Stimulated activated naive CD8-positive, alpha-beta T cell treated with anti-CD3 and anti-CD28 coated beads, Interleukin-15, amount 100 ng/mL, for 72 hours (primary cell): ENCODE data around the gene ZFYVE9.
"Not testable (repeated sequence)": the region's sequence is repeated elsewhere in the genome, so short reads cannot be mapped to it uniquely, and the experiment has no call there.

Source experiments
- ATAC-seq: fragments of 150-1000 bp; cut with Tn5 transposase; 2 replicates; pipeline ENCODE4 v1.10.0; 2021; ENCODE audit warnings: mild to moderate bottlenecking, moderate library complexity
- DNase-seq, 2 donors: peaks; one replicate each; pipeline ENCODE4 v3.0.0; 2021 to 2022
- H3K27ac Mint-ChIP-seq, 2 donors: one replicate each; pipeline ENCODE4 v1.8.0; 2022; ENCODE audit warnings: mild to moderate bottlenecking in 2 of 2, mixed read lengths in 2 of 2, moderate library complexity in 2 of 2
- H3K27me3 Mint-ChIP-seq: one replicate; pipeline ENCODE4 v1.8.0; 2022; ENCODE audit warnings: mixed read lengths
- H3K4me1 Mint-ChIP-seq: one replicate; pipeline ENCODE4 v1.8.0; 2022; ENCODE audit warnings: mild to moderate bottlenecking, mixed read lengths
- H3K4me3 Mint-ChIP-seq, 2 donors: one replicate each; pipeline ENCODE4 v1.8.0; 2022; ENCODE audit warnings: mild to moderate bottlenecking in 2 of 2, mixed read lengths in 2 of 2, moderate library complexity in 1 of 2
- H3K9me3 Mint-ChIP-seq, 2 donors: one replicate each; pipeline ENCODE4 v1.8.0; 2022; ENCODE audit warnings: mixed read lengths in 2 of 2

ZFYVE9 gene

DNA sequence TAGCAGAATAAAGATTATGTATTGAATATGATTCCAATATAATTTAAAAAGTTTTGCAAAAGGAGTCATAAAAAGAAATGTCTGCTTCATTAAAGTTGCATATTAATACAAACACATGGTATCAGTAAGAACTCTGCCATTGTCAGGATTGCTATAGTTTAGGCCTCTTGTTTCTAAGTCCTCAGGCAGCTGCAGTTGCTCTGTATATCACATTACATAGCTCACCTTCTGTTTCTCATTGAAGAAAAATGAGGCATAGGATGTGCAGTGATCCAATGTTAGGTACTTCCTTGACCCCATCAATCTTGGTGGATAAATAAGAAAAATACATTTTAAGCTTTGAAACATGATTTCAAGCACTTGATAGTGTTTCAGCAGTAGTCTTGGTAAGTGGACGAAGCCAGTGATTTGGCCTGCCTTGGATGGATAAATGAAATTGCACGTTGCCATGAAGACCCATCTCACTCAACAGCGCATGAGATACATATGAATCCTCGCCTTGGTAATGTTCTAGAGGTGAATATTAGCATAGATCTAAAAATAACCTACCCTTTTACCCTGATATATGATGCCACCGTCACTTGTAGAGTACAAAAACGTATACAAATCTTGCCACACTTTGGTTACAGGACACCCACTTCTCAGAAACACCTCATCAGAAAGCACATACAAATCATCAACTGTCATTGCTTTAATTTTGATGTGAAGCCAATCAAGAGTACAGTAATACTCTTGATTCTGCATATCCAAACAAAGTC lies 25.3 kb downstream of the ZFYVE9 start:
- Mint-ChIP-seq H3K9me3 (peaks cover 6 to 7% of the 10 kb centered on the region in 2 donors), H3K4me1 (peaks cover 5% of the 10 kb centered on the region), H3K27me3 (no peaks in the 10 kb centered on the region), H3K4me3 (no peak overlapping the region), H3K27ac (no peak overlapping the region)
- ATAC-seq, result no peak
- DNase-seq, result no peak

DNA sequence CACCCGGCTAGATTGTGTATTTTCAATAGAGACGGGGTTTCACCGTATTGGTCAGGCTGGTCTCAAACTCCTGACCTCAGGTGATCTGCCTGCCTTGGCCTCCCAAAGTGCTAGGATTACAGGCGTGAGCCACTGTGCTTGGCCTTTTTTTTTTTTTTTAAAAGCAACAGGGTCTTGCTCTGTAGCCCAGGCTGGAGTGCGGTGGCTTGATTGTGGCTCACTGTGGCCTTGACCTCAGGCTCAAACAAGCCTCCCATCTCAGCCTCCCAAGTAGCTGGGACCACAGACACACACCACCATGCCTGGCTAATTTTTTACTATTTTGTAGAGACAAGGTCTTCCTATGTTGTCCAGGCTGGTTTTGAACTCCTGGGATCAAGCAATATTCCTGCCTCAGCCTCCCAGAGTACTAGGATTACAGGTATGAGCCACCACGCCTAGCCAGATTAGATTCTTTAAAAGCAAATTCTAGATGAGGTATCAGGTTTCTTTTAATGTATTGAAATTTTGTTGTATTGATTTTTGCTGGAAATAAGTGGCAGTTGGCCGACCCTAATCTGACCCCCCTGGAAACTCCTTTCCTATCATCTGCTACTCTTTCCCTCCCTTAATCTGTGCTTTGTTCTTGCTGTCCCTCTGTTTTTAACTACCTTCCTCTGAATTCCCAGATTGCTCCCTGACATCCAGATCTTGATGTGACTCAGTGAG lies 26.6 kb downstream of the ZFYVE9 start:
- no peaks in the 10 kb centered on the region for H3K27me3 Mint-ChIP-seq
- H3K9me3 Mint-ChIP-seq, result peaks cover 6 to 7% of the 10 kb centered on the region in 2 donors
- H3K4me1 Mint-ChIP-seq, result peaks cover 5% of the 10 kb centered on the region
- no peak overlapping the region for H3K4me3 Mint-ChIP-seq
- no peak overlapping the region for H3K27ac Mint-ChIP-seq
- DNase-seq (no peak), ATAC-seq (no peak)

DNA sequence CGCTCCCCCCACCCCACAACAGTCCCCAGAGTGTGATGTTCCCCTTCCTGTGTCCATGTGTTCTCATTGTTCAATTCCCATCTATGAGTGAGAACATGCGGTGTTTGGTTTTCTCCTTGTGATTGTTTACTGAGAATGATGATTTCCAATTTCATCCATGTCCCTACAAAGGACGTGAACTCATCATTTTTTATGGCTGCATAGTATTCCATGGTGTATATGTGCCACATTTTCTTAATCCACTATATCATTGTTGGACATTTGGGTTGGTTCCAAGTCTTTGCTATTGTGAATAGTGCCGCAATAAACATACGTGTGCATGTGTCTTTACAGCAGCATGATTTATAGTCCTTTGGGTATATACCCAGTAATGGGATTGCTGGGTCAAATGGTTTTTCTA lies 29.3 kb downstream of the ZFYVE9 start:
- H3K9me3 Mint-ChIP-seq, H3K4me3 Mint-ChIP-seq, H3K27me3 Mint-ChIP-seq, ATAC-seq, DNase-seq, H3K27ac Mint-ChIP-seq, H3K4me1 Mint-ChIP-seq: not testable (repeated sequence)

DNA sequence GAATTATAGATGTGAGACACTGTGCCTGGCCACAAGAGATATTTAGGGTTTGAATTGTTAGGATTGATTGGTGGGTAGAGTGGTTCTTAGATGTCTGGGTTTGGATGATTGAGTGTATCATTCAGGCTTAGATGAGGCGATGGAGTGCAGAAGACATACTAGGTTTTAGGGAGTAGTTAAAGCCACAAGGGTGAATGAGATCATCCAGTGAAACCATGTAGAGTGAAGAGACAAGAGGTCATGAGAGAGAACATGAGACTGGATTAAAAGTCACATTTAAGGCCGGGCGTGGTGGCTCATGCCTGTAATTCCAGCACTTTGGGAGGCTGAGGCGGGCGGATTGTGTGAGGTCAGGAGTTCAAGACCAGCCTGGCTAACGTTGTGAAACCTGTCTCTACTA lies 37.2 kb downstream of the ZFYVE9 start:
- H3K27ac Mint-ChIP-seq, result no peak overlapping the region
- DNase-seq (no peak), ATAC-seq (no peak)
- no peaks in the 10 kb centered on the region for H3K9me3 Mint-ChIP-seq
- H3K27me3 Mint-ChIP-seq, result no peaks in the 10 kb centered on the region
- H3K4me3 Mint-ChIP-seq, result no peak overlapping the region
- peaks cover 7% of the 10 kb centered on the region for H3K4me1 Mint-ChIP-seq

DNA sequence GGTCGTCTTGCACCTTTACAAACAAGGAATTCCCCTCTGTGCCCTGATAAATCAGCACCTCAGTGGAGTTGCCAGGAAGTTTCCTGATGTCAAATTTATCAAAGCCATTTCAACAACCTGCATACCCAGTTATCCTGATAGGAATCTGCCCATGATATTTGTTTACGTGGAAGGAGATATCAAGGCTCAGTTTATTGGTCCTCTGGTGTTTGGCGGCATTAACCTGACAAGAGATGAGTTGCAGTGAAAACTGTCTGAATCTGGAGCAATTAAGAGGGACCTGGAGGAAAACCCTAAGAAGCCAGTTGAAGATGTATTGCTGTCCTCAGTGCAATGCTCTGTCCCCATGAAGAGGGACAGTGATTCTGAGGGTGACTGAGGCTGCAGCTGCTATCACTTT lies 38.3 kb downstream of the ZFYVE9 start:
- no peak overlapping the region for H3K4me3 Mint-ChIP-seq
- ATAC-seq (no peak), DNase-seq (no peak)
- peak overlapping the region in 1 of 2 donors; percentile 48 for H3K27ac Mint-ChIP-seq
- H3K27me3 Mint-ChIP-seq, result no peaks in the 10 kb centered on the region
- H3K4me1 Mint-ChIP-seq, result peaks cover 7% of the 10 kb centered on the region
- H3K9me3 Mint-ChIP-seq, result no peaks in the 10 kb centered on the region

DNA sequence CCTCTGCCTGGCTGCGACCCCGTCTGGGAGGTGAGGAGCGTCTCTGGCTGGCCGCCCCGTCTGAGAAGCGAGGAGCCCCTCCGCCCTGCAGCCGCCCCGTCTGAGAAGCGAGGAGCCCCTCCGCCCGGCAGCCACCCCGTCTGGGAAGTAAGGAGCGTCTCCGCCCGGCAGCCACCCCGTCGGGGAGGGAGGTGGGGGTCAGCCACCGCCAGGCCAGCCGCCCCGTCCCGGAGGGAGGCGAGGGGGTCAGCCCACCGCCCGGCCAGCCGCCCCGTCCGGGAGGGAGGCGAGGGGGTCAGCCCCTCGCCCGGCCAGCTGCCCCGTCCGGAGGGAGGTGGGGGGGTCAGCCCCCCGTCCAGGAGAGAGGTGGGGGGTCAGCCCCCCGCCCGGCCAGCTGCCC lies 39.9 kb downstream of the ZFYVE9 start:
- not testable (repeated sequence) for H3K9me3 Mint-ChIP-seq, ATAC-seq, DNase-seq, H3K4me1 Mint-ChIP-seq, H3K4me3 Mint-ChIP-seq, H3K27ac Mint-ChIP-seq, H3K27me3 Mint-ChIP-seq

DNA sequence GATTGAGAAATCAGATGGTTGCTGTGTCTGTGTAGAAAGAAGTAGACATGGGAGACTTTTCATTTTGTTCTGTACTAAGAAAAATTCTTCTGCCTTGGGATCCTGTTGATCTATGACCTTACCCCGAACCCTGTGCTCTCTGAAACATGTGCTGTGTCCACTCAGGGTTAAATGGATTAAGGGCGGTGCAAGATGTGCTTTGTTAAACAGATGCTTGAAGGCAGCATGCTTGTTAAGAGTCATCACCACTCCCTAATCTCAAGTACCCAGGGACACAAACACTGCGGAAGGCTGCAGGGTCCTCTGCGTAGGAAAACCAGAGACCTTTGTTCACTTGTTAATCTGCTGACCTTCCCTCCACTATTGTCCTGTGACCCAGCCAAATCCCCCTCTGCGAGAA lies 40.4 kb downstream of the ZFYVE9 start:
- ATAC-seq, H3K4me1 Mint-ChIP-seq, H3K9me3 Mint-ChIP-seq, H3K27ac Mint-ChIP-seq, H3K27me3 Mint-ChIP-seq, H3K4me3 Mint-ChIP-seq, DNase-seq: not testable (repeated sequence)

DNA sequence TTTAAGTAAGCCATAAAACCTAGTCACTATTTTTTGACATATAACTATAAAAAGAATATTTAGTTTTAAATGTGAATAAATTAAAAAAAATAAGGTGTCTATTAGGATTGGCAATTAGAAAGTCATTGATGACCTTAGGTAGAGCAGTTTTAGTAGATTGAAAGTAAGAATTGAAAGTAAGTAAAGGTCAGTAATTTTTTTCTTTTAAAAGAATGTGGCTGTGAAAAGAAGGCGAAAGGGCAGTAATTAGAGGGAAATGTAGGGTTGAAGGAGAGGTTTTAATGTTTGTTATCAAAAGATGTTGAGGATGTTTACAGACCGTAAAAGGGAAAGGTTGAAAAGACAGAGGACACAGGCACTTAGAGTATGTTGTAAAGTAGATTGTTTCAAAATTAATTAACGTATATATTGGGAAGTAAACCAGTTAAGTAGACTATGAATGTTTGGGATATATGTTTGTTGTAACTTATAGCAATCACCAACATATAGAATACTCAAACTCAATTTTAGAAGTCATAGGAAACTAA lies 41.0 kb downstream of the ZFYVE9 start:
- no peak for DNase-seq
- Mint-ChIP-seq H3K4me3 (no peak overlapping the region), H3K27ac (no peak overlapping the region), H3K9me3 (no peaks in the 10 kb centered on the region), H3K4me1 (peaks cover 7% of the 10 kb centered on the region), H3K27me3 (no peaks in the 10 kb centered on the region)
- no peak for ATAC-seq

DNA sequence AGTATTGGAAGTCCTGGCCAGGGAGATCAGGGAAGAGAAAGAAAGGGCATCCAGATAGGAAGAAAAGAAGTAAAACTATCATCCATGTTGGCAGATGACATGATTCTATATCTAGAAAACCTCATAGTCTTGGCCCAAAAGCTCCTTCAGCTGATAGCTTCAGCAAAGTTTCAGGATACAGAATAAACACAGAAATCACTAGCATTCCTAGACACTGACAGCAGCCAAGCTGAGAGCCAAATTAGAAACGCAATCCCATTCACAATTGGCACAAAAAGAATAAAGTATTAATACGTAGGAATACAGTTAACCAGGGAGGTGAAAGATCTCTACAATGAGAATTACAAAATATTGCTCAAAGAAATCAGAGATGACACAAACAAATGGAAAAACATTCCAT lies 44.6 kb downstream of the ZFYVE9 start:
- peaks cover 10% of the 10 kb centered on the region for H3K4me1 Mint-ChIP-seq
- no peak for DNase-seq
- H3K27ac Mint-ChIP-seq, result no peak overlapping the region
- H3K27me3 Mint-ChIP-seq, result no peaks in the 10 kb centered on the region
- no peak overlapping the region for H3K4me3 Mint-ChIP-seq
- H3K9me3 Mint-ChIP-seq, result no peaks in the 10 kb centered on the region
- no peak for ATAC-seq

DNA sequence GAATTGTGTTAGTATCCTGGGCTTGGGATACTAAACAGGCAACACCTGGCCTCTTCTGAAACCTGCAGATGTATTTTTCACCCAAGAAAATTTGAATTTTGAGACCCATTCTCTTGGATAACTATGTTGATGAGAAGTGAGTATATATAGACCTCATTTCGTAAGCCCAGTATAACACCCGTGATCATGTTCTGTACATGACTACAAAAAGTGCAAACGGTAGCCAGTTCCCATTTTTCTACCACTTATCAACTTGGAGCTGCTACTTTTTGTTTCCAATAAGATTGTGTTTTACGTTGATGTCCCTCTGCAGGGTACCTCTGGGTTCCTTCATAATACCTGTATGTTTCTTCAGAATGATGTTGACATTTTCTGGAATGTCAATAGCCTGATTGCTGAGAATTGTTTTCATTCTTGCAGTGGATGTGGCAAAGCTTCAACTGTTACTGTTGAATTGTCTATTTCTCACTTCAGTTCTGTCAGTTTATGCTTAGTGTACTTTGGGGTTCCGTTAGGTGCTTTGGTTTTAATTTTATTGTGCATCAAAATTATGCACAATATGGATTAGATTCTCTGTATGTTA lies 48.1 kb downstream of the ZFYVE9 start:
- ATAC-seq (no peak), DNase-seq (no peak)
- Mint-ChIP-seq H3K4me1 (peaks cover 10% of the 10 kb centered on the region), H3K9me3 (no peaks in the 10 kb centered on the region), H3K27me3 (no peaks in the 10 kb centered on the region), H3K4me3 (no peak overlapping the region), H3K27ac (no peak overlapping the region)

DNA sequence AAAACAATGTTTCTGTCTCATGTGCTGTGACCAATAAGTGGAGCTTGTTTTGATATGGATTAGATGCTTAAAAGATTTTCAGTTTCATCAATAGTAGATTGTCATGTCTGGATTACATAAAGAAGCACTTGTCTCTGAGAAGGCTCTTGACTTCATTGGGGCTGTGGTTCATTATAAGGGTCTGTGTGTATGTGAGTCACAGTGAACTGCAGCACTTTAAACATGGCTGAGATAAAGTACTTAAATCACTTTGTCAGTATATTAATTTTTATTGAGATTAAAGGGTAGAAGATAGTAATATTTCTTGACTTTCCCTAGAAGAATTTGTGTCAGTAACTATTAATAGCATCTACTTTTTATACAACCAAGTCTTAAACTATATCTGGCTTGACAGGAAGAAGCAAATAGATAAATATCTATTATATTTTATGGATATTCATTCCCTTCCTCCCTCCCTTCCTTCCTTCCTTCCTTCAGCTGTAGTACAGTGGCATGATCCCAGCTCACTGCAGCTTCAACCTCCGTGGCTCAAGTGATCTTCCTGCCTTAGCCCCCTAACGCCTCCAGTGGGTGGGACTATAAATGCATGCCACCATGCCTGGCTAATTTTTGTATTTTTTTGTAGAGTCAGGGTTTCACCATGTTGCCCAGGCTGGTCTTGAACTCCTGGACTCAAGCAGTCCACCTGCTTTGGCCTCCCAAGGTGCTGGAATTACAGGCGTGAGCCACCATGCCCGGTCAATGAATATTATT lies 48.8 kb downstream of the ZFYVE9 start:
- H3K27ac Mint-ChIP-seq, result no peak overlapping the region
- H3K9me3 Mint-ChIP-seq, result no peaks in the 10 kb centered on the region
- DNase-seq (no peak), ATAC-seq (no peak)
- H3K4me3 Mint-ChIP-seq, result no peak overlapping the region
- peaks cover 10% of the 10 kb centered on the region for H3K4me1 Mint-ChIP-seq
- no peaks in the 10 kb centered on the region for H3K27me3 Mint-ChIP-seq

DNA sequence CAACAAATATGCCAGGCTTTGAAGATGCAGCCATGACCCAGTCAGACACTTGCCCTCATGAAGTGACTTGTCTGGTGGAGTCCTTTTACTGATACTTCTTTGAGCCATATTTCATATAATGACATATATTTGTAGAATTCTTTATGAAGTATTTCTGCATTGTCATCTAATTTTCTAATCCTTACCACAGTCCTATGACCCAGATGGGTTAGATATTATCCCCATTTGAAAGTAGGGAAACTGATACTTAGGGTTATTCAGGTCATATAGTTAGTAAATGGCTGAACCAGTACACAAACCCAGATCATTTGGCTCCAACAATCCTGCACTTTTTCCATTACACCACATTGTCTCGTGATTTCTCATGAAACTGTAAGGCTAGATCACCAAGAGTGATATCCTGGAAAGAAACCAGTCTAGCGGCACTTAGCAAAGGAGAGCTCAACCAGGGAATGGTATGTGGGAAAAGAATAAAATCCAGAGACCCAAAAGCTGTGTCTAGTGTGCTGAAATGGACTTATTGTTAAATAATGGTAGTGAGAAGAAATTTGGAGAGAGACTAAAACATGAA lies 49.6 kb downstream of the ZFYVE9 start:
- no peak for ATAC-seq
- H3K27me3 Mint-ChIP-seq, result no peaks in the 10 kb centered on the region
- no peak overlapping the region for H3K27ac Mint-ChIP-seq
- H3K4me1 Mint-ChIP-seq, result peaks cover 10% of the 10 kb centered on the region
- no peak overlapping the region for H3K4me3 Mint-ChIP-seq
- DNase-seq, result no peak
- H3K9me3 Mint-ChIP-seq, result no peaks in the 10 kb centered on the region

DNA sequence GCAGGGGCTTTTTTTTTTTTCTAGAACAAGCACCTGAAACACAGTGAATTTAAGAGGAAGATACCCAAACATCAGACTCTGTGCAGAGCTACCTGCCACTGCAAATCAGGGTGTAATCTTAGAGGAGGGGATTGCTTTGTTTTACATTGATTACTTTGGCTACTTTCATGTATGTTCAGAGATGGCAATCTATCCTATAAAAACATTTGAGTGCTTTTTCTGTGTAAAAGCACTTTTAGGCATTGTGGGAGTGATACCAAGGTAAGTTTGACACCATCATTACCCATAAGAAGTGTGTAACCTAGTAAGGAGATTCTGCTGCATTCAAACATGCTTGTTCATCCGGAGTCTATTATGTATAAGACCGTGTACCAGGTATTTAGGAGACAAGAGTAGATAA lies 50.1 kb downstream of the ZFYVE9 start:
- no peak for ATAC-seq

DNA sequence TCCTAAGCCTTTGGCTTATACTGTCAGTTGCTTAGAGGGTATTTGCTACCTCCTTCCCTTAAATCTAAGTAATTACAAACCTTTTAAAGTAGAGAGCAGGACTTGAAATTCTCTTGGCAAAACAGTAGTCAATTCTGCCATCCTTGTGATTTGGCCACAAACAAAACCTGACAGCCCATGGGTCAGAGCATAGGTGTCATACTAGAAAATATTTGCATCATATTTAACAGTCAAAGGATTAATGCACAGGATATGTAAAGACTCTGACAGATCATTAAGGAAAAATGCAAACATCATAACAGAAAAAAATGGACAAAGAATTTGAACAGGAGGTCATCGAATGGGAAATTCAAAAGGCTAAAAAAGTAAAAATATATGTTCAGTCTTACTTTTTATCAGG lies 50.5 kb downstream of the ZFYVE9 start:
- no peak for DNase-seq
- Mint-ChIP-seq H3K27ac (no peak overlapping the region), H3K4me3 (no peak overlapping the region), H3K27me3 (no peaks in the 10 kb centered on the region), H3K9me3 (no peaks in the 10 kb centered on the region), H3K4me1 (peaks cover 10% of the 10 kb centered on the region)
- ATAC-seq, result no peak

More for the DNA sequence above, 50.1 kb downstream of the ZFYVE9 start:
- no peaks in the 10 kb centered on the region for H3K9me3 Mint-ChIP-seq
- DNase-seq, result no peak
- H3K27ac Mint-ChIP-seq, result no peak overlapping the region
- no peak overlapping the region for H3K4me3 Mint-ChIP-seq
- no peaks in the 10 kb centered on the region for H3K27me3 Mint-ChIP-seq
- H3K4me1 Mint-ChIP-seq, result peaks cover 10% of the 10 kb centered on the region

DNA sequence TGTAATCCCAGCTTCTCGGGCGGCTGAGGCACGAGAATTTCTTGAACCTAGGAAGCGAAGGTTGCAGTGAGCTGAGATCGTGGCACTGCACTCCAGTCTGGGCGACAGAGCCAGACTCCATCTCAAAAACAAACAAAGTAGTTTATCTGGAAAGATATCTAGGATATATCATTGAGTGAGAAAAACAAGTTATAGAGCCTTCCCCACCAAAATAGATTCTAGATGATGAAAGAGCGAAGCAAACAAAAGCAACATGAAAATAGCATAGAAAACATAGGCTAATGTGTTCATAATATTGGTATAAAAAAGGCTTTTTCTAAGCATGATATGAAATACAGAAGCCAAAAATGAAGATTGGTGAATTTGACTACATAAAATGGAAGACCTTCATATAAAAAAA lies 52.1 kb downstream of the ZFYVE9 start:
- Mint-ChIP-seq H3K27ac (no peak overlapping the region), H3K4me1 (peaks cover 10% of the 10 kb centered on the region), H3K27me3 (no peaks in the 10 kb centered on the region), H3K4me3 (no peak overlapping the region), H3K9me3 (peaks cover 0 to 1% of the 10 kb centered on the region in 2 donors)
- no peak for DNase-seq
- ATAC-seq, result no peak
